ENCODE measurements around the gene FHIT.

GRCh38 chr3:60047426-60048200 is 1203.6 kb downstream of the FHIT start:
- no peak for TF ChIP-seq CTCF (IDR thresholded peaks at IDR 0.05)
- no peak for TF ChIP-seq POLR2A (IDR thresholded peaks at IDR 0.05)
- no peak for TF ChIP-seq EP300 (IDR thresholded peaks at IDR 0.05)
- TF ChIP-seq POLR2AphosphoS5 (IDR thresholded peaks at IDR 0.05) = no peak

Measured in suprapubic skin (tissue), 4 donors.